ENCODE results near the gene POC1A.

The POC1A gene

GRCh38 chr3:52118156-52118875, 35.9 kb downstream of the POC1A start:
- TF ChIP-seq CTCF (IDR thresholded peaks at IDR 0.05): no peak

- no peak for TF ChIP-seq CTCF (IDR thresholded peaks at IDR 0.05)
Observed at GRCh38 chr3:52117537-52117936, 36.7 kb downstream of the POC1A start.

- no peak for TF ChIP-seq CTCF (IDR thresholded peaks at IDR 0.05)
Observed at GRCh38 chr3:52112056-52112455, 42.2 kb downstream of the POC1A start.

GRCh38 chr3:52110502-52110901, 43.7 kb downstream of the POC1A start:
- no peak for TF ChIP-seq CTCF (IDR thresholded peaks at IDR 0.05)

GRCh38 chr3:52109611-52110301, 44.5 kb downstream of the POC1A start:
- TF ChIP-seq CTCF (IDR thresholded peaks at IDR 0.05): no peak

- TF ChIP-seq CTCF (IDR thresholded peaks at IDR 0.05): no peak
Observed at GRCh38 chr3:52108302-52109232, 45.7 kb downstream of the POC1A start.

GRCh38 chr3:52106951-52107611, 47.1 kb downstream of the POC1A start:
- TF ChIP-seq CTCF (IDR thresholded peaks at IDR 0.05): no peak

Data from LNCAP (cell line).